Liver (tissue), 9 donors: Measurements from ENCODE around the gene SP4. TPM values are rescaled to one million over a fixed set of nuclear protein-coding genes. Genes with fewer than 3 reads are reported as not detected.

Experiments
- DNase-seq: peaks from one replicate; pipeline ENCODE4 v3.0.0-alpha.2; 2017; ENCODE audit warnings: low spot score
- H3K27ac ChIP-seq, 2 donors: one replicate each; pipeline ENCODE4 v1.7.0; 2013; ENCODE audit warnings: inconsistent platforms in 2 of 2, low read length in 2 of 2, control low read depth in 1 of 2, low read depth in 1 of 2, mild to moderate bottlenecking in 1 of 2
- H3K27me3 ChIP-seq, 4 donors: one replicate each; pipeline versions ENCODE4 v1.6.1 to v1.7.0; 2013; ENCODE audit warnings: low read length in 3 of 4, inconsistent platforms in 1 of 4, mild to moderate bottlenecking in 1 of 4, moderate library complexity in 1 of 4; ENCODE audit not compliant: control insufficient read depth in 4 of 4, insufficient read depth in 4 of 4
- H3K36me3 ChIP-seq, 4 donors: one replicate each; pipeline versions ENCODE4 v1.6.1 to v1.7.0; 2013; ENCODE audit warnings: low read length in 3 of 4, mild to moderate bottlenecking in 3 of 4, low read depth in 1 of 4, moderate library complexity in 1 of 4; ENCODE audit not compliant: control insufficient read depth in 4 of 4, insufficient read depth in 3 of 4
- H3K4me1 ChIP-seq, 4 donors: one replicate each; pipeline versions ENCODE4 v1.6.1 to v1.7.0; 2013; ENCODE audit warnings: low read length in 3 of 4, mild to moderate bottlenecking in 3 of 4, moderate library complexity in 1 of 4; ENCODE audit not compliant: control insufficient read depth in 4 of 4, insufficient read depth in 4 of 4
- H3K4me3 ChIP-seq, 3 donors: one replicate each; pipeline versions ENCODE4 v1.6.1 to v1.7.0; 2013; ENCODE audit warnings: low read length in 3 of 3, control low read depth in 1 of 3, low read depth in 1 of 3, mild to moderate bottlenecking in 1 of 3
- H3K9ac ChIP-seq, 2 donors: one replicate each; pipeline ENCODE4 v1.7.0; 2013; ENCODE audit warnings: low read length in 2 of 2, mild to moderate bottlenecking in 2 of 2, moderate library complexity in 2 of 2, control low read depth in 1 of 2, low read depth in 1 of 2
- H3K9me3 ChIP-seq, 4 donors: one replicate each; pipeline versions ENCODE4 v1.6.1 to v1.7.0; 2013; ENCODE audit warnings: low read length in 3 of 4; ENCODE audit not compliant: control insufficient read depth in 4 of 4
- FOXA2 ChIP-seq: IDR thresholded peaks from 2 replicates; pipeline ENCODE4 v1.6.1; 2016; ENCODE audit warnings: antibody characterized with exemption
- GABPA ChIP-seq, 2 donors: IDR thresholded peaks in 1 of 2; conservative IDR thresholded peaks in 1 of 2; 2 replicates each; pipeline ENCODE4 v1.6.1; 2016; ENCODE audit warnings: antibody characterized with exemption in 2 of 2, mild to moderate bottlenecking in 1 of 2, moderate library complexity in 1 of 2
- HNF4A ChIP-seq, 2 donors: conservative IDR thresholded peaks; 2 replicates each; pipeline ENCODE4 v1.6.1; 2016; ENCODE audit warnings: antibody characterized with exemption in 2 of 2, mild to moderate bottlenecking in 2 of 2
- JUND ChIP-seq, 2 donors: IDR thresholded peaks; 2 replicates each; pipeline ENCODE4 v1.6.1; 2016; ENCODE audit warnings: antibody characterized with exemption in 2 of 2
- RAD21 ChIP-seq, 2 donors: IDR thresholded peaks; 2 replicates each; pipeline ENCODE4 v1.6.1; 2016; ENCODE audit warnings: antibody characterized with exemption in 2 of 2, mild to moderate bottlenecking in 2 of 2
- TAF1 ChIP-seq: conservative IDR thresholded peaks from 2 replicates; pipeline ENCODE4 v1.6.1; 2016; ENCODE audit warnings: antibody characterized with exemption, mild to moderate bottlenecking
- YY1 ChIP-seq: IDR thresholded peaks from 2 replicates; pipeline ENCODE4 v1.6.1; 2016; ENCODE audit warnings: antibody characterized with exemption, mild to moderate bottlenecking
- WGBS: extraction: QIAGEN DNeasy Blood & Tissue Kit; methylation state at CpG from one replicate; pipeline ENCODE4 v1.1.7; 2013; 5-methylcytosine and 5-hydroxymethylcytosine counted together
- polyA plus RNA-seq, 2 donors: library from polyadenylated mRNA; stranded (reverse) in 1 of 2; unstranded in 1 of 2; fragments of 200-250 nt in 1 of 2; fragments of >200 nt in 1 of 2; fragmentation: Nextera tagmentation in 1 of 2; extraction: Ambion mirVana in 1 of 2; gene quantifications; one replicate each; pipeline versions ENCODE4 v1.2.1 to v1.2.3, GENCODE V29; 2013 to 2015
- total RNA-seq, 2 donors: library from RNA; depleted of rRNA; stranded (reverse); fragments of >200 nt; gene quantifications; one replicate each; pipeline ENCODE4 v1.2.3, GENCODE V29; 2014
- TF ChIP-seq, protein P1 (sequence below): IDR thresholded peaks from 2 replicates; pipeline ENCODE4 v1.6.1; 2016; ENCODE audit warnings: antibody characterized with exemption, mild to moderate bottlenecking
- TF ChIP-seq, protein P2 (sequence below): IDR thresholded peaks from 2 replicates; pipeline ENCODE4 v1.6.1; 2016; ENCODE audit warnings: antibody characterized with exemption
- TF ChIP-seq, protein P3 (sequence below): fragments of 150-350 bp; IDR thresholded peaks from 2 replicates; pipeline ENCODE4 v1.5.1; 2017; ENCODE audit warnings: improper control_type of control experiment, low read depth, low read length; ENCODE audit not compliant: missing input control
- donor health status: healthy.
- donor health status: healthy.
- donor health status: healthy.
- donor health status: healthy.
- donor health status: healthy.

Gene SP4
- total RNA-seq (10 to 100 TPM; 12.1 to 13.2 TPM), polyA plus RNA-seq (1 to 10 TPM in 1 of 2 donors, under 1 TPM in 1; 0.61 to 1.3 TPM)

DNA sequence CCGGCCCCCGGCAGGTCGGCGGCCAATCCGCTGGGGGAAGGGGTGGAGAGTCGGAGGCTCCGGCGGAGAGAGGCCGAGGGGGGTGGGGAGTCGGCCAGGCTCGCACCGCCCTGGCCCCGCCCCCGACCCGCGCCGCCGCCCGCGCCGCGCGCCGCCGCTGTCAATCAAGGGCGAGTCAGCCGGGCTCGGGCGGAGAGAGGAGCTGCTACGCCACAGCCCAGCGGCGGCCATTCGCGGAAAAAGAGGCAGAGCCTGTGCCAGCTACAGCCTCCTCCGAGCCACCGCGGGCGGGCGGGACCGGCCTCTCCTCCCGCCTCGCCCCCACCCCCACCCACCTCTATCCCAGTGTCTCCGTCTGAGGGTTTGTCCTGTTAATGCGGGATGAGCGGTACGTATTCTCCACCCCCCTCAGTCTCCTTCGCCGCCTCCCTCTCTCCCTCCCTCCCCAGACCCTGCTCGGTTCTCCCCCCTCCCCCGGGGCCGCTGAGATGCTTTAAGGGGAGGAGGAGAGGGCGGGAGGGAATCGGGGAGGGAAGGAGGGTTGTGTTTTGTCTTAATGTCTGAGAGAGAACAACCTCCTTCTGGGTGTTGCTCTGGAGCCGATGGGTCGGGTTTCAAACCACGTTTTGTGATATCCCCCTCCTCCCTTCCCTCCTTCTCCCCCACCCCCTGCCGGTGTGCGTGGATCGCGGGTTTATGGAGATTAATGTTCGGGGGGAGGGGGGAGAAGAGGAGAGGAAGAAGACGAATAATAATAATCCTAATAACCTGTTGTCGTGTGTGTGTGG is at the start of gene SP4:
SP4 (plus strand) TSS at position 213 of the 788 bp plus-strand sequence; CDS start at position 382, 169 bp downstream.
- H3K27me3 ChIP-seq, result no peaks in the 10 kb centered on the region
- H3K9ac ChIP-seq, result peak within 1 kb of the TSS; percentile 28 to 90
- H3K27ac ChIP-seq, result peak within 1 kb of the TSS; percentile 95 to 100
- peak within 1 kb of the TSS; percentile 46 to 97 (median 85) for H3K4me3 ChIP-seq
- H3K9me3 ChIP-seq, result no peaks in the 10 kb centered on the region
- TF ChIP-seq YY1, result peak; percentile 82
- peak in 1 of 2 donors; percentile 27 for TF ChIP-seq RAD21 (IDR thresholded peaks at IDR 0.05)
- no peak for TF ChIP-seq HNF4A (conservative IDR thresholded peaks at IDR 0.05)
- no peak for TF ChIP-seq JUND (IDR thresholded peaks at IDR 0.05)
- TF ChIP-seq TAF1, result peak; percentile 2
- TF ChIP-seq, protein P1, sequence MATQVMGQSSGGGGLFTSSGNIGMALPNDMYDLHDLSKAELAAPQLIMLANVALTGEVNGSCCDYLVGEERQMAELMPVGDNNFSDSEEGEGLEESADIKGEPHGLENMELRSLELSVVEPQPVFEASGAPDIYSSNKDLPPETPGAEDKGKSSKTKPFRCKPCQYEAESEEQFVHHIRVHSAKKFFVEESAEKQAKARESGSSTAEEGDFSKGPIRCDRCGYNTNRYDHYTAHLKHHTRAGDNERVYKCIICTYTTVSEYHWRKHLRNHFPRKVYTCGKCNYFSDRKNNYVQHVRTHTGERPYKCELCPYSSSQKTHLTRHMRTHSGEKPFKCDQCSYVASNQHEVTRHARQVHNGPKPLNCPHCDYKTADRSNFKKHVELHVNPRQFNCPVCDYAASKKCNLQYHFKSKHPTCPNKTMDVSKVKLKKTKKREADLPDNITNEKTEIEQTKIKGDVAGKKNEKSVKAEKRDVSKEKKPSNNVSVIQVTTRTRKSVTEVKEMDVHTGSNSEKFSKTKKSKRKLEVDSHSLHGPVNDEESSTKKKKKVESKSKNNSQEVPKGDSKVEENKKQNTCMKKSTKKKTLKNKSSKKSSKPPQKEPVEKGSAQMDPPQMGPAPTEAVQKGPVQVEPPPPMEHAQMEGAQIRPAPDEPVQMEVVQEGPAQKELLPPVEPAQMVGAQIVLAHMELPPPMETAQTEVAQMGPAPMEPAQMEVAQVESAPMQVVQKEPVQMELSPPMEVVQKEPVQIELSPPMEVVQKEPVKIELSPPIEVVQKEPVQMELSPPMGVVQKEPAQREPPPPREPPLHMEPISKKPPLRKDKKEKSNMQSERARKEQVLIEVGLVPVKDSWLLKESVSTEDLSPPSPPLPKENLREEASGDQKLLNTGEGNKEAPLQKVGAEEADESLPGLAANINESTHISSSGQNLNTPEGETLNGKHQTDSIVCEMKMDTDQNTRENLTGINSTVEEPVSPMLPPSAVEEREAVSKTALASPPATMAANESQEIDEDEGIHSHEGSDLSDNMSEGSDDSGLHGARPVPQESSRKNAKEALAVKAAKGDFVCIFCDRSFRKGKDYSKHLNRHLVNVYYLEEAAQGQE, result peak; percentile 12
- TF ChIP-seq, protein P2, sequence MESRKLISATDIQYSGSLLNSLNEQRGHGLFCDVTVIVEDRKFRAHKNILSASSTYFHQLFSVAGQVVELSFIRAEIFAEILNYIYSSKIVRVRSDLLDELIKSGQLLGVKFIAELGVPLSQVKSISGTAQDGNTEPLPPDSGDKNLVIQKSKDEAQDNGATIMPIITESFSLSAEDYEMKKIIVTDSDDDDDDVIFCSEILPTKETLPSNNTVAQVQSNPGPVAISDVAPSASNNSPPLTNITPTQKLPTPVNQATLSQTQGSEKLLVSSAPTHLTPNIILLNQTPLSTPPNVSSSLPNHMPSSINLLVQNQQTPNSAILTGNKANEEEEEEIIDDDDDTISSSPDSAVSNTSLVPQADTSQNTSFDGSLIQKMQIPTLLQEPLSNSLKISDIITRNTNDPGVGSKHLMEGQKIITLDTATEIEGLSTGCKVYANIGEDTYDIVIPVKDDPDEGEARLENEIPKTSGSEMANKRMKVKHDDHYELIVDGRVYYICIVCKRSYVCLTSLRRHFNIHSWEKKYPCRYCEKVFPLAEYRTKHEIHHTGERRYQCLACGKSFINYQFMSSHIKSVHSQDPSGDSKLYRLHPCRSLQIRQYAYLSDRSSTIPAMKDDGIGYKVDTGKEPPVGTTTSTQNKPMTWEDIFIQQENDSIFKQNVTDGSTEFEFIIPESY, result no peak
- peaks cover 0 to 16% (median 8%) of the 10 kb centered on the region in 4 donors for H3K4me1 ChIP-seq
- WGBS, result under 1% methylated on average over 63 of the region's 63 CpGs
- no peaks in the 10 kb centered on the region for H3K36me3 ChIP-seq
- DNase-seq, result peak; percentile 97

DNA sequence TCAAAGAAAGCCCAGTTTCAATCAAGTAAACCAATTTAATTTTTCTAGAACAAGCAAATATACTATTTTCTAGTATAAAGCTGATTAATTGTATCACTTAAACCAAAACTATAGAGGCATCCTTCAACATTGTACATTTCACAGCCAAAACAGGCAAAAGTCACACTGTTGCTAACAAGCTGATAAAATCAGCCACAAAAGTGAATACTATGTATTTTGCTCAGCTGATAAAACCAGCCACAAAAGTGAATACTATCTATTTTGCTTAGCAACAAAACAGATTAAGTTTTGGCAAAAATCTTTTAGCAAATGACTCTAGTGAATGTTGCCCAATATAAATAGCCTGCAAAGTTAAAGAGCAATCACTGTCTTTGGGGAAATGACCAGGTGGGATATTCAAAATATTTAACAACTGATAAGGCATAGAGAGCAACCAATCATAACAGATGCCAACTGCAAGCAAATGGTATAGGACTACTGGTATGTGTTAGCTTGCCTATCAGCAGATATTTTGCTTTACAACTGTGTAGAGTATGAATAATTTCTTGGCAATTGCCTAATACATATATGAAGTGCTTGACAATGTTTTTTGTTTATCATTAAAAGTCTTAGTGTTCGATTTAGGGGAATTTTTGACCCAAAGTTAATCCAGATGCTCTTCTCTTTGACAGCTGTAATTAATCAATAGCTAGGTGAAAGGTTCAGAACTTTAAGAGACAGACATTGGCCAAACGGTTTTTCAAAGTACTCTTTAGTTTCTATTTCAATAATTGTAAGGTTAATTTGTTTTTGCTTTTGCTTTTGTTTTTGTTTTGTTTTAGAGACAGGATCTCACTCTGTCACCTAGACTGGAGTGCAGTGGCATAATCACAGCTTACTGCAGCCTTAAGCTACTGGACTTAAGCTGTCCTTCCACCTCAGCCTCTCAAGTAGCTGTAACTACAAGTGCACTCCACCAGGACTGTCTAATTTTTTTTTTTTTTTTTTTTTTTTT is 44.4 kb upstream of the SP4 start:
- TF ChIP-seq FOXA2 (no peak), GABPA (IDR thresholded peaks at IDR 0.05 in 1 of 2, conservative IDR thresholded peaks at IDR 0.05 in 1 of 2) (no peak)
- TF ChIP-seq, protein P3, sequence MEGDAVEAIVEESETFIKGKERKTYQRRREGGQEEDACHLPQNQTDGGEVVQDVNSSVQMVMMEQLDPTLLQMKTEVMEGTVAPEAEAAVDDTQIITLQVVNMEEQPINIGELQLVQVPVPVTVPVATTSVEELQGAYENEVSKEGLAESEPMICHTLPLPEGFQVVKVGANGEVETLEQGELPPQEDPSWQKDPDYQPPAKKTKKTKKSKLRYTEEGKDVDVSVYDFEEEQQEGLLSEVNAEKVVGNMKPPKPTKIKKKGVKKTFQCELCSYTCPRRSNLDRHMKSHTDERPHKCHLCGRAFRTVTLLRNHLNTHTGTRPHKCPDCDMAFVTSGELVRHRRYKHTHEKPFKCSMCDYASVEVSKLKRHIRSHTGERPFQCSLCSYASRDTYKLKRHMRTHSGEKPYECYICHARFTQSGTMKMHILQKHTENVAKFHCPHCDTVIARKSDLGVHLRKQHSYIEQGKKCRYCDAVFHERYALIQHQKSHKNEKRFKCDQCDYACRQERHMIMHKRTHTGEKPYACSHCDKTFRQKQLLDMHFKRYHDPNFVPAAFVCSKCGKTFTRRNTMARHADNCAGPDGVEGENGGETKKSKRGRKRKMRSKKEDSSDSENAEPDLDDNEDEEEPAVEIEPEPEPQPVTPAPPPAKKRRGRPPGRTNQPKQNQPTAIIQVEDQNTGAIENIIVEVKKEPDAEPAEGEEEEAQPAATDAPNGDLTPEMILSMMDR, result peak; percentile 3

More for the DNA sequence above, 44.4 kb upstream of the SP4 start:
- DNase-seq, result no peak
- Histone ChIP-seq H3K27me3 (no peaks in the 10 kb centered on the region), H3K4me1 (no peaks in the 10 kb centered on the region), H3K27ac (no peak overlapping the region), H3K9me3 (no peaks in the 10 kb centered on the region), H3K4me3 (no peak overlapping the region), H3K9ac (no peak overlapping the region), H3K36me3 (no peaks in the 10 kb centered on the region)
- 24% methylated on average over 2 of the region's 2 CpGs for WGBS
